Superior temporal gyrus (tissue), 1 donor: ENCODE data around the gene COX6B1.
"Not testable (repeated sequence)": the region's sequence is repeated elsewhere in the genome, so short reads cannot be mapped to it uniquely, and the experiment has no call there.

Source experiments
- DNase-seq: peaks from one replicate; pipeline ENCODE4 v3.0.0-alpha.2; 2016; ENCODE audit errors: extremely low spot score

Gene COX6B1

GRCh38 chr19:35648017-35648961, at the start of gene COX6B1:
Gene COX6B1, plus strand, starts transcription at chr19:35648323. Its CDS starts 2,921 bp downstream, at chr19:35651244.
- DNase-seq, result peak; percentile 100

GRCh38 chr19:35601971-35602370, 46.2 kb upstream of the COX6B1 start:
- DNase-seq, result no peak

GRCh38 chr19:35604436-35604835, 43.7 kb upstream of the COX6B1 start:
- not testable (repeated sequence) for DNase-seq

GRCh38 chr19:35607170-35607569, 41.0 kb upstream of the COX6B1 start:
- not testable (repeated sequence) for DNase-seq

- DNase-seq, result no peak
These were observed 40.5 kb upstream of the COX6B1 start for GRCh38 chr19:35607661-35608060.

GRCh38 chr19:35608251-35608650, 39.9 kb upstream of the COX6B1 start:
- no peak for DNase-seq

- no peak for DNase-seq
These were observed 38.2 kb upstream of the COX6B1 start for GRCh38 chr19:35609851-35610353.

- DNase-seq, result no peak
These were observed 35.9 kb upstream of the COX6B1 start for GRCh38 chr19:35612224-35612558.

- DNase-seq, result peak; percentile 91
These were observed 35.4 kb upstream of the COX6B1 start, which contains the start of gene HAUS5 for GRCh38 chr19:35612559-35613321. Gene HAUS5, plus strand, starts transcription at chr19:35612735. Its CDS starts 60 bp downstream, at chr19:35612795.

GRCh38 chr19:35613574-35613973, 34.5 kb upstream of the COX6B1 start:
- DNase-seq, result no peak

GRCh38 chr19:35615036-35615435, 33.1 kb upstream of the COX6B1 start:
- no peak for DNase-seq

GRCh38 chr19:35618857-35619256, 29.3 kb upstream of the COX6B1 start:
- no peak for DNase-seq

- no peak for DNase-seq
These were observed 28.7 kb upstream of the COX6B1 start for GRCh38 chr19:35619290-35619923.

- no peak for DNase-seq
These were observed 28.1 kb upstream of the COX6B1 start for GRCh38 chr19:35620001-35620400.

GRCh38 chr19:35621708-35622107, 26.4 kb upstream of the COX6B1 start:
- no peak for DNase-seq

GRCh38 chr19:35622750-35623149, 25.4 kb upstream of the COX6B1 start:
- DNase-seq, result no peak

GRCh38 chr19:35623327-35624010, 24.7 kb upstream of the COX6B1 start:
- peak; percentile 24 for DNase-seq

- DNase-seq, result no peak
These were observed 19.9 kb upstream of the COX6B1 start for GRCh38 chr19:35628264-35628564.

- peak; percentile 99 for DNase-seq
These were observed 19.4 kb upstream of the COX6B1 start, which contains the start of gene RBM42 for GRCh38 chr19:35628565-35629331. Gene RBM42, plus strand, starts transcription at chr19:35629036. Its CDS starts 118 bp downstream, at chr19:35629154.

GRCh38 chr19:35629332-35629633, 18.8 kb upstream of the COX6B1 start:
- no peak for DNase-seq
